GM18520 (cell line): Measurements from ENCODE around the gene ZNF687.

Experiments used
- ATAC-seq: cut with Tn5 transposase; IDR thresholded peaks from one replicate; pipeline ENCODE4 v1.9.1; 2021; ENCODE audit not compliant: unreplicated experiment

The ZNF687 gene

DNA sequence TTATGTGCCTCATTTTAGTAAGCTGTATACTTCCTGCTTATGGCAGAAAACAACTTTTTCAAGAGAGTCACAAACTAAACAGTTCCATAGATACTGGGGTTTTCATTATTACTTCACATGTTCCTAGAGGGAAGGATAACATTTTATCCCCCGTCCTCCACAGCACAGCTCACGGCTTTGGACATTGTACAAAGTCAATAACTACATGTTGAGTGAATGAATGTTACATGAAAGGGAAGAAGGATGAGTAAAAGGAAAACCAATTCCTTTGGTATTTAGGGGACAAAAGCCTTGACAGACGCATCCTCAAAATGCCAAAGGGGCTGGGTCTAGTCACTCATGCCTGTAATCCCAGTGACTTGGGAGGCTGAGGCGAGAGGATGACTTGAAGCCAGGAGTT is 30.3 kb downstream of the ZNF687 start:
- ATAC-seq = no peak

DNA sequence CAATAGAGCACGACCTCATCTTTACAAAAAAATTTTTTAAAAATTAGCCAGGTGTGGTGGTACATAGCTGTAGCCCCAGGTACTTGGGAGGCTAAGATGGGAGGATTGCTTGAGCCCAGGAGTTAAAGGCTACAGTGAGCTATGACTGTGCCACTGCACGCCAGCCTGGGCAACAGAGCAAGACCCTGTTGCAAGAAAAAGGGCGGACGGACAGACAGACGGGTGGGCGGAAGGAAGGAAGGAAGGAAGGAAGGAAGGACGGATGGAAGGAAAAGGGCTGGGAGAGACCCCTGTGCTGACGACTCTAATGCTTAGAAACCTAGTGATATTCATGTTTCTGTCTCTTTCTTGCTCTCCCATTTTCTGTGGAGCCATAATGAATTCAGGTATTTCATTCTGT is 30.7 kb downstream of the ZNF687 start:
- no peak for ATAC-seq

DNA sequence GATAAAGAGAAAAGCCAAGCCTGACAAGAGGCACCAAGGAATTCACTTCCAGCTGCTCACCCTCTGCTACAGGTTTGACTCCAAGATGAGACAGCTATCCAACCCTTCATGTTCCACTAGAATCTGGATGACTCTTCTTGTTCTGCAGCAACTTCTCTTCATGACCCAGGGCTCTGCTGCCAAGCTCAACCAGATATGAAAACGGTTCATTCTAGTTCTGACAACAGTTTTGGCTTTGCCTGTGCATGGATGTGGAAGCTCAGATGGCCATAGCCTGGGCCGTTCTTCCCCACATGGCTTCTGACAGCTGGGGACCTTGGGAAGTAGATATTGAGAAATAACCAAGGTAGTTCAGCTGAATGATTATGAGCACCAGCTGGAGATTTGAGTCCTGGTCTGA is 31.4 kb downstream of the ZNF687 start:
- no peak for ATAC-seq

DNA sequence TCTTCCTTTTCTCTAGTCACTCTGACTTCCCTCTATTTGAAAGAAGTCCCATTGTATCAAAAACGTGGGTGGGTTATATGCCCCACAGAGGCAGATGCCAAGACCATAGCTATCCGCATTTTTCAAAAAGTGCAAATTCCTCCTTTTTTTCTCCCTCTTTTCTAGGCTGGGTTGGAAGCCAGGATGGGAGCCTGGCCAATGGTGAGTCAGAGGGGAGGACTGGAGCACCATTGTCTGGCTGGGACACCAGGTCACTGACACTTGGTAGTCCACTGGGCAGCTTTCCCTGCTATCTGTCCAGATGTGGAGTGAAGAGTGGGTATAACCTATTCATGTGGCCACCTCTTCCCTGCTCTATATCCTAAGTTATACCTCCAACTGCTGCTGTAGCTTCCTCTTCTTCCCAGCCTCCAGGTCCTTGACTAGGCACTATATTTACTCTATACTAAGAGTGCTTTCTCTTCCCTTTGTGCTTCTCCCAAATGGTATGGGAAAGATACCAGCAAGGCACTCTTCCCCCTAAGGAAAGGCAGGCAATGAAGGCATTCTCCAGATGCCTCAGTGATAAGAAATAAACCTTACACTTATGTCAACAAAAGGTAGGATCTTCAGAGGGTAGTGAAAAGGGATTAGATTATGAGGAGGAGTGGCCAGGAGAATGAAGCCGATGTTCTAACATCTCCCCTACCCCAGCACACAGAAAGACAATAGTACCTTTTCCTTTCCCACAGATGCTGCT is 32.2 kb downstream of the ZNF687 start:
- no peak for ATAC-seq

DNA sequence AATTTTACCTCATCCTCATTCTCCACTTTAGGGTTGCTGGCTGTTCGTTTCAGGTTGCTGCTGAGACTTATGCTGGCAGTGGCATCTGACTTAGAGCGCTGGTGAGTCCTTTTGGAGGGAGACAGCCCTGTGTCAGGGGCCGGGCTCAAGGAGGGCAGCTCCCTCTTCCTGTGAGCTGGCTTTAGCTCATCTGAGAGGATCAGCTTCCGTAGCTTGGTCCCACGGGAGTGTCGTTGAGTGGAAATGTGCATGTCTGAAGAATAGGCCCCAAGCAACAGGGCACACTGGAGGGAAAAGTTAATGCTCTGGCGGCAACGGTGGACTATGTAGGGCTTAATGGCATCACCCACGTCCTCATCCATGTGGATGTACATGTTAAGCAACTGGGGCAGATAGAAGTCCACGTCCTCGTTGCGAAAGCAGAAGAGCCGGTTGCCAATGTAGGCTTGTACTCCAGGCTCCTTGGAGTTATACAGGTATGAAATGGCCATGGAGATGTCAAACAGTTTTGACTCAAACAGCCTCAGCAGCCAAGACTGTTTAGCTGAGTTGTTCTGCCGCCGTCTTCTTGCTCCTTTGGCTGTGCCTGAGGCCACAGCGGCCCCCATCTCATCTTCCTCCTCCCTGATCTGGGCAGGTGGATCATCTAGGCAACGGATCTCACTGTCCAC is 33.6 kb downstream of the ZNF687 start:
- no peak for ATAC-seq

DNA sequence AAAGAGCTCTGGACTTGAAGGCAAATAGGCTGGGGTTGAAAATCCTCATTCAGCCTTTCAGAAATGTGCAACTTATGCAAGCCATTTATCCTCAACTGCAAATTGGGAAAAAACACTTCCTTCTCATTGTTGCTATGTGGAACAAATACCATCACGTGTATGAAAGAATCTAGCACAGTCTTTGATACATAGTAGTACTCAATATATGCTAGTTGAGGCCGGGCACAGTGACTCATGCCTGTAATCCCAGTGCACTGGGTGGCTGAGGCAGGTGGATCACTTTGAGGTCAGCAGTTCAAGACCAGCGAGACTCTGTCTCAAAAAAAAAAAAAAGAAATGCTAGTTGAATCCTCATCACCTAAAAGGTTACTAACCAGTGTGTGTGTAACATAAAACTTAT is 36.9 kb downstream of the ZNF687 start:
- ATAC-seq = no peak

DNA sequence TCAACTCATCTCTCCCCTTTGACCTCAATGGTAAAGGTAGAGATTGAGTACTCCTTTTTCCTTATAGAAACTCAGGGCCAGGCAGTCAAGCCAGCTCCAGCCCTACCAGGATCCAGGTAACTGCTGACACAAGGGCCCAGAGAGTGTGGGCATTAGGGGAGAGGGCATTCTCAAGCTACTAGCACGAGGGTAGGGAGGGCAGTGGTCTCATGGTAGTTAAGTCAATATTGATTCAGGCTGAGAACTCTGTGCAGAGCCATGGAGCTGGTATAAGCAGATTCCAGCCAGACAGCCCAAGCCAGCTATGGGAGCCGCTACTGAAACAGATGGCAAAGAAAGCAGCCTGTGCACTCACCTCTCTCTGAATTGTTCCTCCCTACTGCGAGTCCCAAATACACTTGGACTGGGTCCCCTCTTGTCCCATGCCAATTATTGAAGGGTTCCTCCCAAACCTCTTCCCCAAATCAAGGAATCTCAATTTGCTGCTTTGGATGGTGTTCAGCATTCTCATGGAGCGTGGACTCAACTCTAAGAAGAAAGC is 42.4 kb downstream of the ZNF687 start:
- no peak for ATAC-seq

DNA sequence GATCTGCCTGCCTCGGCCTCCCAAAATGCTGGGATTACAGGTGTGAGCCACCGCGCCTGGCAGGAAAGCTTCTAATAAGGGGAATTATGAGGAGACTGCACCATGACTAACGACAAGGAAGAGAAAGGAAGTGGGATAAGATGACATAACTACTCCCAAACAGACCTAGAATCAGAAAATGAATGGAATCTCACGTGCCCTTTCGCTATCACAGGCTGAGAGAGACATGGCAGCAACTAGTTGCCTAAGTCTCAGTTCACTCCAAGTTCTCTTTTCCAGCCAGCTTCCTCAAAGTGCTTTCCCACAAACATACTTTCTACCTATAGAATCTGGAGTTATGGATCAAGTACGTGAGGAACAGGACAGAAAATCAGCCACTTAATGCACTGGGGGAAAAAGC is 43.1 kb downstream of the ZNF687 start:
- ATAC-seq = no peak

DNA sequence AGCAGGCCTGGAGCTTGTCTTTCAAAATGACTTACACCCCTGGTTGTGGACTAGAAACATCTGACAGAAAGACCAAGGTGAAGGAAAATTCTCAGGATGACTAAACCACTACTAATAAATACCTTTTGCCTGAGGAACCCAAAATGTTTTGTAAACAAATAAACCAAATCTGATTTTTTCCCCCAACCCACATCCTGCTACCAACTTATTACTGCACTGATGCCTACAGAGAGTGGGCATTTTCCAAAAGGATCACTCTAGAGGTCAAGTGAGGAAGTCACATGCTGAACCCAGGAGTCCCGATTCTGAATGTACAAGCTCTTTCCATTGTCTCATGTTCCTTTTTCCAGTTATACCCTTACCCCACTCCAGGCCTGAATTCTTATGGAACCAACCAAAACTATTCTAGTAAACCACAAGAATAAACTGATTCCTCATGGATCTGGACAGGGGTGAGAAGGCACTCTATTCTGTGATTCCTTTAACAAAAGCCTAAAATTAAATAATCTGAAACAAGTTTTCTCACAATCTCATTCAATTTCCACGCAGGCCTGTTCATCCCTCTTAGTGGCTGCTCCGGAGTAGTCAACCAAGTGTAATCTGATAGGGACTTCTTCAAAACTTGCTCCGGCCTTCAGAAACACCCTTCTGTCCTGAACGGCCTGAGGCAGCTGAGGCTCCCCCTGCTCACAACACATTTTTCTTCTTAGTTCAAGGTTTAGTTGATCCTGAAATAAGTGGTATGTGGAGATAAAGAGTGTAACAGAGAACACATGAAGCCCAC is 43.7 kb downstream of the ZNF687 start:
- no peak for ATAC-seq

DNA sequence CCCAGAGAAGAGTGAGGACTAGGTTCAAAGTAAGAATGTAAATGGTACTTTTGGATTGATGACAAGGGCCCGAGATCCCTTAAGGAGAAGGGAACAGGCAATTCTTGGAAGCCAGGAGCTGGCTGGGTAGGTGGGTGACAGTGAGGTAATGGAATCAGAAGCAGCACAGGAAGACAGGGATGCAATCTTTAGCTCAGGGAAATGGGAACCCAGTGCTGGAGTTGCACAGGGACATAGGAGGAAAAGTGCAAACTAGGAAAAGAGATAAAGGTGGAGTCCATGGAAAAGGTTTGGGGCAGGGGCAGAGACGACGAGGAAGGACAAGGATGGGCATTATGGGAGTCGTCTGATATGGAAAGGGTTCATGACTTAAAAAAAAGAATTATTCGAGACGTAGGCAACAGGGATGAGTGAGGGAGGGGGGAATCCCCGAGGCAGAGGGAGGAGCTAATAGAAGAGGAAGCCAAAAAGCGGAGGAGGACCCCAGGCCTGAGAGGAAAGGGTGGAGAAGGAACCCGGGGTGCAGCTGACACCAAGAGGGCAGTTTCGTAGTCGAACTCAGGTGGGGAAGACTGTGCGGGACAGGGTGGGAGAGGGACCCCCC is 44.6 kb downstream of the ZNF687 start:
- no peak for ATAC-seq

DNA sequence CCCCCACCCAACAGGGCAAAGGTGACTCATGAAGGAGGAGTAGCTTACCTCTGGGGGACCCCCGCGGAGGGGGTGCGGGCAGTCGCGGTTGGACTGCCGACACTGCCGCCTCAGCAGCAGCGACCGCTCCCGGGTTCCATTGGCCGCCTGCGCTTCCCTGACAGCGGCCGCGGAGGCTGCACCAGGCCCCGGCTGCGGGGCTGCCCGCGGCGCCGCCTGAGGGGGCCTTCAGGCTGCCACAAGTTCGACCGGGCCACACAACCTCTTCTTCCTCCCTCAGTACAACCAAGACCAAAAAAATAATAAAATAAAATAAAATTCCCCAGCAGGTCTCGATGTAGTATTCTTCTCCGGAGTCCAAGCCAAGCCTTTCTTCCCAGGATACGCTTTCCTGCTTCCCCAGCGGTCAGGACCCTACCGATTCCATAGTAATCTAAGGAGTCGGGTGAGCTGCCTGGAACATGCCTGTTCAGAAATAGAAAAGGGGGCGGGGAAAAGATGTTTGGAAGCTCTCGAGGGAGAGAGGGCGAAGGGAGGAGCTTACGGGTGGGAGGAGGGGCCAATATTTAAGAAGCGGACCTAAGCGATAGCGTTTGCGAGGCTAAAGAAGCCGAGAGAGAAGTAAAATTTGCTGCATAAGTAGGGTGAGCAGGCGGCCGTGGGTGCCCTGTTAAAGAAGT is 45.3 kb downstream of the ZNF687 start, which contains the start of gene PI4KB:
TSS of gene PI4KB (minus strand) at position 194 of the 680 bp plus-strand sequence. CDS start 10,935 bp downstream, outside the sequence.
- no peak for ATAC-seq

DNA sequence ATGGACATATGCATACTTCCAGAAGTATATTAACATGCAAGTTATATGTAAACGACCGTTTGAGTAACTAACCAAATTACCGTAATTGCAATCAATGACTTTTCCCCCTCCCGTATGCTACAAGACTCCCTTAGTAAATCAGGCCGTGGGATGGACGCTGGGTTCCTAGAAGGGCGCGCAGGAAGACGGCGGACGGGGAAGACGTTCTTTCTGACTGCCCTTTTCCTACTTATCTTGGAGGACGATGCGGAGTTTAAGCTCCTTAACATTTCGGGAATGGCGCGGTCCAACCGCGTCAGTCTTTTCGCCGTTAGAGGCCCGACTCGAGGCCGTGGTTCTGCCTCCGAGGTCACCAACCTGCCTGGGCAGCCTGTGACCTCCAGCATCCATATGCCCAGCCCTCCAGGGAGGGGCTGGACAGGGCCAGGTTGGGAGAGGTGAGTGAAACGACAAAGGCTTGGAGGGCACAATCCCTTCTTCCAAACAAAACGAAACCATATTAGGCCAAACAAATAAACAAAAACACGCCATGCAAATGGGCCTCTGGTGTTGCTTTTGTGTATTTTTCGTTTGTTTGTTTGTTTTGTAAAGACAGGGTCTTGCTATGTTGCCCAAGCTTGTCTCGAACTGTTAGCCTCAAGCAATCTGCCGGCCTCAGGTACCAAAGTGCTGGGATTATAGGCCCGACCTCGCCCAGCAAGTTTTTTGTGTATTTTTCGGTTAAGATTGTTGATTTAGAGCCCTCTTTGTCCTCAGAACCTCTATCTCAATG is 46.0 kb downstream of the ZNF687 start:
- no peak for ATAC-seq

DNA sequence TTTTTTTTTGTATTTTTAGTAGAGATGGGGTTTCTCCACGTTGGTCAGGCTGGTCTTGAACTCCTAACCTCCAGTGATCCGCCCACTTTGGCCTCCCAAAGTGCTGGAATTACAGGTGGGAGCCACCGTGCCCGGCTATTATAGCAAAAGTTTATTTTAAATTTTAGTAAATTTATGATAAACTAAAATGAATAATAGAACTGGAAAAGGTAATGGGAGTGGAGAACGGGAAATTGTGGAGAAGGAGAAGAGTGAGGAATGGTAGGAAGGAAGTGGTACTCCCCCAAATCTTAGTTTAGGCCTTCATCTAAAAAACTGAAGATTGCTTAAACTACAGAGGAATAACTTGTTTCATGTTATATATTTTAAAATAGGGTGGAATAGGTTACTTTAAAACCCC is 52.7 kb downstream of the ZNF687 start:
- no peak for ATAC-seq

DNA sequence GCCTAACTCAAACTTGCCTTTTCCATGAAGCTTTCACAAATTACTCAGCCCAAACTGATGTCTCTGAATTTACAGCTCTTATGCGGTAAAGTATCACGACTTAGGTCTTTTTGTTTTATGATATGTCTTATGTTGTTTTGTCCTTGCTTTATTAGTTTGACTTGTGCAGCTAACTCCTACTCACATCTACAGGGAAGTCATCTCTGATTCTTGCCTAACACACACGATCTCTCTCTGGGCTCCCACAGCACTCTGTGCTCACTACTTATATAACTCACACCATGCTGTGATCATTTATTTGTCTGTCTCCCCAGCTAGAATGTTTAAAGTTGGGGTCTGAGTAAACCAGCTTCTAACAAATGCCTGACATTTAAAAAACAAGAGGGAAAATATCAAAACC is 54.5 kb downstream of the ZNF687 start:
- ATAC-seq = no peak

DNA sequence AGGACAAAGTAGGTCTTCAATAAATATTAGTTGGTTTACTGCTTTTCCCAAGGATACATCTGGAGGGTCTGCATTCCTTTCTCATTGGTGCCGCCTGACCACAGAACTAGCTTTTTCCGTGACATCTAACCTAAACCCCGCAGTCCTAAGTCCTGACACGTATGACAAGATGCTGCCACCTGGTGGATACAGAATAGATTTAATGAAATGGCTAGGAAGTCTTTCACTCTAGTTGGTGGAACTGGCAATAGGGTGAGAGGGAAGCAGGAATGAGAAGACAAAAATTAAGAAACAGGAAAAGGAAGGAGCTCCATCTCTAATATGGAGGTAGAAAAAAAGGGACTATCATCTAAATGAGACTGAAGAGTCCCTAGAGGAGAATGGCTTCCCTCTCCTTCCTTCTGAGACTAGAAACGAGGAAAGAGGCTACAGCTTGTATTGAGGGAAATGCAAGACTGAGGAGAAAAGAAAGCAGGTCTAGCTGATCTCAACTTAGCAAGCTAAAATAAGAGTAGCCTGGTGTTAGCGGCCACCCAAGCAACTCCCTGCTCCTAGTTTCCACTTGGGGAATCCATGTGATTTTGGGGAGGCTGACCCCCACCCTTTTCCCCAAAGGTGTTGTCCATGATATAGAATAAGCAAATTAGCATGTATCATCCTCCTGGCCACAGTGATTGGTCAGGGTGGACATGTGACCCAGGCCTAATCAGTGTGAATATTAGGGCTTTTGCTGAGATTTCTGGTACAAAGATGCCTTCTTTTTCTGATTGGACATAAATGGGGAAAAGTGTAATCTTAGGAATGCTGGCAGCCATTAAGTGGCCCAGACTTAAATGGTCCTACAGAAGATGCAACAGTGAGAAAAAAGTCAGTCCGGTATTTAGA is 59.0 kb downstream of the ZNF687 start:
- ATAC-seq = no peak
